ENCODE results near the gene GALNT16.

Gene GALNT16

DNA sequence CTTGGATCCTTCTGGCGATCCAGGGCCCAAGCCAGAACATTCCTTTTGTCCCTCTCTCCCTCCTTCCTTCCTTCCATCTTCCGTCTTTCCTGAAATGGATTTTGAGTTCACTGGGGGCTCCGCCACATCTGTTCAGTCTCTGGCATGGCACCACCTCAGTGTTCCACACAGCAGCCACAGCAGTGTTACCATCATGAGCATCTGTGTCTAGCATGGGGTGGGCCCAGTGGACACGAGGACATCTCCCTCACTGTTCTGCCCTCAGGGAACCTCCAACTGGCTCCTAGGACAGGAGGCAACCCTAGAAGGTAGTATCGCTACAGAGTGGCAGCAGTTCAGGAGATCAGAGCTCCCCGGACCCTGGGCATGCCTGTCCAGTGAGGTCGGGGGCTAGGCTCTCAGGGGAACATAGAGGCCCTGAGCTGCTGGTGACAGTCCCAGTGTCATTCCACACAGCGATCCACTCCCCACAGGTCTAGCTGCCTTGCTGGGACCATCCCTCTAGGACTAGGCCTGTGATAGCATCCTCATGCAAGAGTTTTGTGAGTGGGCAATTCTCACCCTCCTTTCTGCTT, 59.0 kb downstream of the GALNT16 start:
- no peak for DNase-seq

DNA sequence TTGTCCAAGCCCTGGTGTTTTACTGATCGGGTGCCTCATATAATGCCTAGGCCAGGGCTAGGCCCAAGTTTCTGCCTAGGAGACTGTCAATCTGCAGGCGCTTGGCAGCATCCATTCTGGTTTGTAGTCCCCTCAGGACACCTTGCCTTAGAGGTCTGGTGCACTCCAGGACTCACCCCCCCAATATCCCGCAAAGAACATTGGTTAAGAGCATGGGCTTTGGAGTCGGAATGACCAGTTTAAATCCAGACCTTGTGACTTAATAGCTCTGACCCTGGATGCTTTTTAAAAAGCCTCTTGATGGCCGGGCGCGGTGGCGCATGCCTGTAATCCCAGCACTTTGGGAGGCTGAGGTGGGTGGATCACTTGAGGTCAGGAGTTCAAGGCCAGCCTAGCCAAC, 60.0 kb downstream of the GALNT16 start:
- DNase-seq, result no peak

DNA sequence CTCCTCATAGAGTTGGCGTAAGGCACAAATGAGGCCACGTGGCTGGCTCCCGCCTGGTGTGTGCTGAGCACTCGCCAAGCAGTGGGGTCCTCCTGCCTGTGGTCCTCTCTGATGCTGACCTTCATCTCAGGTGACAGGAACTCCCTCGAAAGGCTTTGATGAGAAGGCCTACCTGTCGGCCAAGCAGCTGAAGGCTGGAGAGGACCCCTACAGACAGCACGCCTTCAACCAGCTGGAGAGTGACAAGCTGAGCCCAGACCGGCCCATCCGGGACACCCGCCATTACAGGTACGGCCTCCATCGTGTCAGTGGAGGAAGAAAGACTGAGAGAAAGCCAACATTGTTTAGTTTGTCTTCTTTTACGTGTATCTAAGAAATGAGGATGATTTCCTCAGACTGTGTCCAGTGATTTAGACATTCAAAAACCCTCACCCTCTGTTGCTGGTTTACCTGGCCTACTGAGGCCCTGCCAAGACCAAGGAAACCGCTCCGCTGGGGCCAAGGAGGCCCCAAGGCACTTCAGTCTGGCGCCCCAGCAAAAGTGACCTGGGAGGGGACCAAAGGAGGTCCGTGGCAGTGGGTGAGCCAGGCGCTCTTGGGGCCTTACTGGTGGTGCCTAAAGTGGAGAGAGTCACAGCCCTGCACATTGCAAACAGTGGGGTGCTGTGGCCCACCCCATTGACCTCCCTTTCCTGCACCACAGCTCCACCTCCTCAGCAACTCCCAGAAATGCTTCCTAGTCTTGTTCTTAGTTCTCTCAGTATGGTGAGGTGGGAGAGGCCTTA, 60.8 kb downstream of the GALNT16 start:
- no peak for DNase-seq

DNA sequence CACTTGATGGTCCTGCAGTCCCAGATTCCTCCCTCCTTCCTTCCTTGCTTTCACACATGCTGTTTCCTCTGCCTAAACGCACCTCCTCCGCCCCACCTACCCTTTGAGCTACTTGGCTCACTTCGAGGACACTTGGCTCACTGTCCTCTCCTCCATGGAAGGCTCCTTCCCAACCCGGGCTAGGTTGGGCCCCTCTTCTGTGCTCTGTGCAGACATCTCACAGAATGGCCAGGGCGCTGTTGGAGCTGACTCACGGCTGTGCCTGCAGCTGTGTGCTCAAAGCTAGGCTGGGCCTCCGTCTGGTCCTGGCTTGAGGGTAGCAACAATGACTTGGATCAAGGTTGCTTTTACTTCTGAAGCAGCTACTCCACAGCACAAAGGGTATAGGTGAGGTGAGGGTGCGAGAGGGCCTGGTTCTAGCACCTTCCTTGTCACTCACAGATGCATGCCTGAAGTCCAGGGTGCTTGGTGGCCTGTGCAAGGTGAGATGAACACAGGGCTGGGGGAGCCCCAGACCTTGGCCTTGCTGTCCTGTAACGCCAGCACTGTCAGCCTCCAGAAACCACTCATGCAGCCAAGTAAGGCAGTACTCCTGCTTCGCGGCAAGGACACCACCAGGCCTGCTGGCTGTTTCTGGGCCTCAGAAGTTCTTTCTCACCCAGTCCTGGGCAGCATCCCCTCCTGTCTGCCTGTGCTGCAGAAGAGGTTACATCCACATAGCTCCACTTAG, 61.8 kb downstream of the GALNT16 start:
- no peak for DNase-seq

DNA sequence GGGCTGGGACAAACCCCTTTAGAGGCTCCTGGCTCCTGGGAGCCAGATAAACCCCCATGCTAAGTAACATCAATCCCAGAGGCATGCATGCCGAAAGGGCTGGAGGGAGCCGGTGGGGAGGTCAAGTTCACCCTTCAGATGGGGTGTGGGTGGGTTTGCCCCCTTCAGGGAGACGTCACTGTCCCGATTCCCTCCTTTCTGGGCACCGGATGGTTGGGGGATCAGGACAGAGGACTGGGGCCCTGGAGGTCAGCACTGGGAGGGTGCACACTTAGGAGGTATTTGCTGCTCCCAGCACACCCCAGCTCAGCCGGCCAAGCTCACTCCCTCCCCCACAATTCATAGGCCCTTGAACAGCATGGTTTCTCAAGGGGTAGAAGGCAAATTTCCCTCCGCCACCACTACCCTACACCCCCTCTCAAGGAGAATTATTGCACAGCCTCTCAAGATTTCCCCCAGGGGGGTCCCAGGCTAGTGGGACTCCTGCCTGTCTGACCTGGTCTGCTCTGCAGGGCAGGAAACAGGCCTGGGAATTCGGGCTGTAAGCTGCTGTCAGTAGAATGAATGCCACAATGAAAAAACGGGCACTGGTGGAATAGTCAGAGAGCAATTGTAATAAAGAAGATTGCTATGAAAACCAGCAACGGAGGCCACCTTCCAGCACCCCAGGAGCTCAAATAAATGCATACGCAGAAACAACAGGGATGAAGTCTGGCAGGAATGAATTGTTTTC, 63.5 kb downstream of the GALNT16 start:
- DNase-seq, result no peak

DNA sequence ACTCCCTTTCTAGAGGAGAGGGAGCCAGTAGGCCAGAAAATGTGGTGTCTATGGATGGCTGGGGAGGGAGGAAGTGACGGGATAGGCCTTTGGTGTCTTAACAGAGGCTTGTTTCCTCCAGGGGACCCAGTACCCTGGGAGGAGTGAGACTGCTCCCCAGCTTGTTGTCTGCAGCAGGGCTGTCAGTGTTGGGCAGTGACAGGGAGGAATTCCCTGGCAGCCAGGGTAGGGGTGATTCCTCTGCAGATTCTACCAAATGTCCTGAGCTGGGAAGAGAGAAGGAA, 64.0 kb downstream of the GALNT16 start:
- no peak for DNase-seq

DNA sequence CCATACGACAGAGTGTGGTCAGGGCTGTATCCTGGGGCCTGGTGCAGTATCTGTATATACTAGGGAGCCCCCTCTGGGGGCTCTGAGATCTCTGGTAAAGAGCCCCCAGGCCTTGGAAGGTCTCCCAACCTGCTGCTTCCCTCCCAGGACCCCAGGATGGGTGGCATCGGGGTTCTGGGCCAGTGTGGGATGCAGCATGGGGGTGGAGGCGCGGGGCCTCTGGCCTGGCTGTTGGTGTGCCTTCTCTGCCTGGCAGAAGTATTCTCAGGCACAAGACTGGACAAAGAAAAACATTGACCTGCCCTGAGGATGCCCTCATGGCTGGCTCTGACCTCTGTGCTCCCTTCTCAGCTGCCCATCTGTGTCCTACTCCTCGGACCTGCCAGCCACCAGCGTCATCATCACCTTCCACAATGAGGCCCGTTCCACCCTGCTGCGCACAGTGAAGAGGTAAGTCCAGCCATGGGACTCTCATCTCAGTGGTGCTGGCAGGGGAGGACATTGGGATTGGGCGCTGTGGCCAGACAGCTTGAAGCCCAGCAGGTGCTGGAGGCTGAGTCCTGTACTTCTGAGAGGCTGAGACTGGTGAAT, 64.5 kb downstream of the GALNT16 start:
- no peak for DNase-seq

DNA sequence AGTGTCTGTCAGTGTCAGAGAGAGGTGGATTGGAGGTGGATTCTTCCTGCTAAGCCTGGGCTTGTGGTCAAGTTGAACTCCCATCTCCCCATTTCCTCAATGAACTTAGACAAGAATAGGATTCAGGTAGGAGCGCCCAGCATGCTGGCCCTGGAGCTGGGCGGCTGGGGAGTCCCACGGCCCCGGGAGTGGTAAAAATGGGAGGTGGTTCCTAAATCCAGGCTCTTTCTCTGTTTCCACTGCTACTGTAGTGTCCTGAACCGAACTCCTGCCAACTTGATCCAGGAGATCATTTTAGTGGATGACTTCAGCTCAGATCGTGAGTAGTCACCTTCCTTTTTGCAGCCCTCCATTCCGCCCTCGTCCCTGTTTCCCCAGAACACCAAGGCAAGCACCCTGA, 65.1 kb downstream of the GALNT16 start:
- DNase-seq, result no peak

DNA sequence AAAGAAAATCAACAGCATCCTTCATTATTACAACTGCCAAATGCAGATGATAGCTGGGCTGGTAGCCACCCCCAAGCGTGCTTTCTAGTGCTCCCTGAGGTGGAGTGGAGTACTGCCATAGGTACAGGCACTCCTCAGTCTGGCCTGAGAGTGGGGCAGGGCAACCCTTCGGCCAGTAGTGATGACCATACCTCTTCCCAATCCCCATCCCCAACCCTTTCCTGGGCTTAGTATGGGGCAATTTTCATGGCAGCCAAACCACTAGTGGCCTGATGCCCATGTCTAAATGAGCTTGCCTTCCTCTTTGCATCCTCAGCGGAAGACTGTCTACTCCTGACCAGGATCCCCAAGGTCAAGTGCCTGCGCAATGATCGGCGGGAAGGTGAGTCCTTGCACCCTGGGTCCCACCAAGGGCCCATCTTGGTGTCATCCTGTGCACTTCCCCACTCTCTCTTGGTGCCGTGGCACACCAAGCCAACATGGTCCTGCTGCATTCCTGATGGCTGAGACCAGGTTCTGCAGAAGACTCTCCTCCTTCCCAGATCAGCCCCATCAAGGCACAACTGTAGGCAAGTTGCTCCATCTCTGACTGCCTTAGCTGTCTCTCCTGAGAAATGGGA, 65.8 kb downstream of the GALNT16 start:
- no peak for DNase-seq

DNA sequence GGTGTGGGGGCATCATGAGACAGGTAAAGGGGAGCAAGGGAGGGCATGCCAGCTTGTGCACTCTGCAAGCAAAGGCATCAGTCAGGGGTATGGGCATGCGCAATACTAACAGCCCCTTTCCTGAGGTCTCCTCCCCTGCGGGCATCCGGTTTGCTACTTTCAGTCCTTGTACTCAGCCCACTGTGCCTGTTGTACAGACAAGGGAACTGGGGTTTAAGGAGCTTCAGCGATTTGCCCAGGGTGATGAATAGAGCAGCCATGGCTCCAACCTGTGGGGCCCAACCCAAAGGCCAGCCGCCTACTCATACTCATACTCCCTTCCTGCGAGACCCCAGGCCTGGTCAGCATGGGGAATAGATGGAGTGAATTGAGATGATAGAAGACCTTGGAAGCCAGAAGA, 66.7 kb downstream of the GALNT16 start:
- no peak for DNase-seq

- DNase-seq, result no peak
Measured at GRCh38 chr14:69327507-69327906, 67.5 kb downstream of the GALNT16 start.

DNA sequence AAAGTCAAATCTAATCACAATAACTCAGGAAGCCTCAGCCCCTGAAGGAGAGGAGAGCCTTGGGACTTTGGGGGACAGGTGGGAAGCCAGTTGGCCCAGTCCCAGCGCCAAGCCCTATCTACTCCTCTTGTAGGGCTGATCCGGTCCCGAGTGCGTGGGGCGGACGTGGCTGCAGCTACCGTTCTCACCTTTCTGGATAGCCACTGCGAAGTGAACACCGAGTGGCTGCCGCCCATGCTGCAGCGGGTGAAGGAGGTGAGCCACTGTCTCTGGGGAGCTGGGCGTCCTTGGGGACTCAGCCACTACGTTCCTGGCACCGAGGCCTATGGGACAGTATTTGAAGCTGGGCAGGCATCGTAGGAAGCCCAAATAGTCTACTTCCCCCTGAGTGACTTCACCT, 68.4 kb downstream of the GALNT16 start:
- no peak for DNase-seq

DNA sequence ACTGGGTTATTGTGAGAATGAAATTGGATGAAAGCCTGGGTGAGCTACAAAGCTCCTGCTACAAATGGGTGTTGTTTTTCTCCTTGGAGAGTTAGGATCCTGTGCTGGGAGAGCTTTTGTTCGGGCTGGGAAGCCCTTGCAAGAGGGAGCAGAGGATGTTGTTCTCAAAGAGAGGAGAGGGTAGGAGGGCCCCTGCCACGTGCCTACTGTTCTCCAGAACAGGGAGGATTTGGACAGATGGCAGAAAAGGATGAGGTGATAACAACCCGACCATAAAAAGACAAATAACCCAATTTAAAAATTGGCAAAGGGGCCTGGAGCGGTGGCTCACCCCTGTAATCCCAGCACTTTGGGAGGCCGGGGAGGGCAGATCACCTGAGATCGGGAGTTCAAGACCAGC, 68.8 kb downstream of the GALNT16 start:
- peak; percentile 45 for DNase-seq

- no peak for DNase-seq
Measured at GRCh38 chr14:69331206-69331605, 71.2 kb downstream of the GALNT16 start.

DNA sequence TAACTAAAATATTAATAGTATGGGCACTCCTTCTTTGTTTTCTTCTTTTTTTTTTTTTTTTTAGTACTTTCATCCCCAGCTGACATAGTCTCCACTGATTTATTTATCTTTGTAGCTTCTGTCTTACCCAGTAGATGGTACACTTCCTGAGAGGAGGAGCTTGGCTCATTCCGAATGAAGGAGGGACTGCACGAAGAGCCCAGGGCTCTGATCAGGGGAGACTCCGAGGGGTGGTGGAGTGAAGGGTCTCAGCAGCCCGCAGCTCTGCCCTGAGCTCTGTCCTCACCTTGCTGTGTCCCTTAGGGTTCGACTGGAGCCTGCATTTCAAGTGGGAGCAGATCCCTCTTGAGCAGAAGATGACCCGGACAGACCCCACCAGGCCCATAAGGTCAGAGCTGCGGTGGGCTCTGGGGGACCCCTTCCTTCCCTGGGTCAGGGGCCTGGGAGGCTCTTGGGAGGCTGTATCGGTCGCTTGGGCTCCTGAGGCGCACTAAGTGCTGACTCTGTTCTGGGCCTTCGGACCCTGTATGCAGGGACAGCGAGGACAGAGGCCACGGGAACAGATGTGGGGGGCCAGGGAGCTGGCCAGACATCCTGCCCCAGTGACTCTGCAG, 72.9 kb downstream of the GALNT16 start:
- no peak for DNase-seq

GRCh38 chr14:69333791-69334337, 73.9 kb downstream of the GALNT16 start:
- DNase-seq, result no peak

DNA sequence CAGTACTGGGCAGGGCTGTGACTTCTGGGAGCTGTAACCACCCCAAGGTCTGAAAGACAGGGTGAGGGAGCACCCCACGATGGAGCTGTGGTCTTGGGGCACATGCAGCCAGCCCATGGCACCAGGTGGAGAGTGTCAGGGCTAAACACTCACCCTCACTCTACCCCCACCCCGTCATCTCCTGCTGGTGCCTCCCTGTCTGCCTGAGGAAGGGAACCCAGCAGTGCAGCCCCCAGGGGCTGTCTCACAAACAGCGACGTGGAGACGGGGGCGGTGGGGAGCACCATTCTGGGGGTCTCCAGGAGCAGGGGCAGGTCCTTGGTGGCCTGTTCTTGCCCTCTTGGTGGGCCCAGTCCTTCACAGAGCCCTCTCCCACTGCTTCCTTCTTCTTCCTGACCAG, 74.6 kb downstream of the GALNT16 start:
- no peak for DNase-seq

GRCh38 chr14:69335371-69335771, 75.4 kb downstream of the GALNT16 start:
- DNase-seq, result no peak

DNA sequence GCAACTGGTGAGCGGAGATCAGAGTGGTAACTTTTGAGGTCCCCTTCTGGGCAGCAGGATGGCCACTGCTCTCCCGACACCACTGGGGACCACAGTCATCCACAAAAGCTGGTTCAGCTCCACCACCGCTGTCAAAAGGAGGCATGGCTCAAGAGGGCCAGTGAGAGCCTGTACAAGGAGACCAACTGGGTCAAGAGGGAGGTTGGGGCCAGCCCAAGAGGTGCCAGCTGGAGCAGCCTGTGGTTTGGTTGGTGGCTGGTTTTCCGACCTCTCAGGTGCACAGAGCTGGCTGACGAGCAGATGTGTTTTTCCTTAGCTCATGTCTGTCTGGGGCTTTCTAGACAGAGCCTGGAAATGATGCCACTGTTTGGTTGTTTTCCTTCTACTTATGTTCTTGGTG, 78.0 kb downstream of the GALNT16 start:
- no peak for DNase-seq

DNA sequence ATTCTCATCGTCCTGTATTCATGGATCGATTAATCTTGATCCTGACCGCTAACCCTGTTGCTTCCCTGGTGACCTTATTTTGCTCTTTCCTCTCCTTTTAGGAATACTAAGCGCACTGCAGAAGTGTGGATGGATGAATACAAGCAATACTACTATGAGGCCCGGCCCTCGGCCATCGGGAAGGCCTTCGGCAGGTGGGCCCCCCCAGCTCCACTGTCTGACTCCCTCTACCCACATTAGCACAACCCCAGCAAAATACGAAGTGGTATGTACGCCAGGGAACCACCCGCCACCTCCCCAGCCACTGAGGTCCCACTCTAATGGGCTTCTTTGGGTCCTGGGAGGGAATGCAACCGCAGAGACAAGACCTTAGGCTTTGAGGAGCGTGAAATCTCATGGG, 79.5 kb downstream of the GALNT16 start:
- DNase-seq, result no peak

DNA sequence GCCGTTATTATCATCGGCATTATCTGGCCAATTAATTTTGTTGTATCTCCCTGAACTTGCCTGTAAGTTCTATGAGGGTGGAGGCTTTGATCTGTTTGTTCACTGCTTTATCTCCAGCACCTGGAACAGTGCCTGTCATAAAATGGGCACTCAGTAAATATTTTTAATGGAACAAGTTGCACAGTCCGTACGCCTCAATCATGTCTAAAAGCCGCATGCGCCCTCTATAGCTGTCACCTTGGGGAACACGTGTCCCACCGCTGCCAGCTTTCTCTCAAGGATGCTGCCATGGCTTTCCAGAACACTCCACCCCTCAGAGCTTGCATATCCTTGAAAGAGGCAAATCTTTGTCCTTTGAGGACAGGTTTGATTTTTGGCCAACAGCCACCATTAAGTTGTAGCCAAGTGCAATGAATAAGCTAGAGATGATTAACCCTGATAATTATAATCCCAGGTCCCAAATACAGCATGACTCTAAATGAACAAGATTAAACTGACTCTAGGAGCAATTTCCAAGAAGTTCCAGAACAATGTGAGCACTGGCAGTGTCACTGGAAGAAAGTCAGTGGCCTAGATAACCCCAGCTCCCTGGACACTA, 83.1 kb downstream of the GALNT16 start:
- DNase-seq, result no peak

DNA sequence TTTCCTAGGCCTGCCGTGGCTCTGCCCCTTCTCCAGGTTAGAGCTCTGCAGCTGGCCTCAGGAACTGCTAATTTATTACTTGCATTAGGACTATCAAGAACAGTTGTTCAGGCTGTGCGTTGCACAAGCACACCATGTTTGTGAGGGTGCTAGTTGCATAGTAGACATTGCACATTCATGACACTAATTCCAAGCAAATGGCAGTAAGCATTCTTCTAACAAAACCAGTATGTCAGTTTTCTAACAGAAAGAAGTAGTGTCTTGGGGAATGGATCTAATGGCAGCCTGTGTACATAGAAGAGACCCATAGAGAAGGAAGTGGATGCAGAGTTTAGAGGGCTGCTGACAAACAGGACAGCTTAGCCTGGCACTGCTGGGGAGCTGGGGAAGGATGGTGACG, 84.2 kb downstream of the GALNT16 start:
- DNase-seq, result no peak
